IMR-90 (cell line): ENCODE data around the gene CPED1. TPM values are rescaled to one million over a fixed set of nuclear protein-coding genes. Genes with fewer than 3 reads are reported as not detected.
A peak's percentile ranks its signal among the peaks of the same experiment; 100 is the strongest.

Experiments
- ATAC-seq: fragments of 200-7000 bp; cut with Tn5 transposase; 2 replicates; pipeline ENCODE4 v1.9.1; 2020; ENCODE audit warnings: low read depth, mild to moderate bottlenecking, moderate library complexity
- BruUV-seq: library from RNA; stranded (reverse); fragments of 400-500 nt; replicated peaks from 2 replicates; lab custom pipeline; 2021; lab: Mats Ljungman, UMichigan
- CTCF ChIA-PET: fragments of 300-600 bp; formaldehyde crosslinking; extraction: SDS; loops from one replicate; lab custom pipeline; 2021; ENCODE audit warnings: antibody characterized with exemption; lab: Yijun Ruan, JAX
- POLR2A ChIA-PET: fragments of 300-600 bp; sonication (Branson Sonifier 250); formaldehyde crosslinking; loops from one replicate; lab custom pipeline; 2022; ENCODE audit warnings: antibody characterized with exemption; ENCODE audit not compliant: unreplicated experiment; lab: Charles Lee
- DNase-seq: peaks from one replicate; pipeline ENCODE4 v3.0.0; 2013
- H2AFZ ChIP-seq: replicated peaks from 2 replicates; pipeline ENCODE3; 2013; ENCODE audit warnings: low read length, mild to moderate bottlenecking; ENCODE audit not compliant: poor library complexity
- H2AK5ac ChIP-seq: 2 replicates; pipeline ENCODE4 v1.6.1; 2013; ENCODE audit warnings: low read depth, low read length, inconsistent platforms
- H2AK9ac ChIP-seq: replicated peaks from 2 replicates; pipeline ENCODE3; 2013; ENCODE audit warnings: mild to moderate bottlenecking, low read depth, low read length, moderate library complexity; ENCODE audit not compliant: poor library complexity
- H2BK120ac ChIP-seq: 2 replicates; pipeline ENCODE4 v1.6.1; 2013; ENCODE audit warnings: low read depth, low read length, inconsistent platforms
- H2BK15ac ChIP-seq: 3 replicates; pipeline ENCODE4 v1.6.1; 2013; ENCODE audit warnings: low read depth, low read length, inconsistent platforms
- H2BK20ac ChIP-seq: 2 replicates; pipeline ENCODE4 v1.6.1; 2013; ENCODE audit warnings: low read depth, mild to moderate bottlenecking, inconsistent platforms, low read length, moderate library complexity
- H2BK5ac ChIP-seq: 2 replicates; pipeline ENCODE4 v1.6.1; 2013; ENCODE audit warnings: mild to moderate bottlenecking, low read depth, low read length, inconsistent platforms; ENCODE audit not compliant: poor library complexity, severe bottlenecking
- H3K14ac ChIP-seq: replicated peaks from 2 replicates; pipeline ENCODE4 v1.6.1; 2013; ENCODE audit warnings: low read depth, low read length, inconsistent platforms
- H3K18ac ChIP-seq: 2 replicates; pipeline ENCODE4 v1.6.1; 2013; ENCODE audit warnings: low read depth, low read length, control low read depth
- H3K23ac ChIP-seq: 2 replicates; pipeline ENCODE4 v1.6.1; 2013; ENCODE audit warnings: low read depth, low read length, inconsistent platforms
- H3K27ac ChIP-seq: 2 replicates; pipeline ENCODE4 v1.5.1; 2013; ENCODE audit warnings: mild to moderate bottlenecking, control low read depth, low read length; ENCODE audit not compliant: insufficient read depth
- H3K27me3 ChIP-seq: 2 replicates; pipeline ENCODE4 v1.6.1; 2013; ENCODE audit warnings: low read length; ENCODE audit not compliant: control insufficient read depth, insufficient read depth
- H3K36me3 ChIP-seq: 2 replicates; pipeline ENCODE4 v1.6.1; 2013; ENCODE audit warnings: low read length, mixed read lengths; ENCODE audit not compliant: control insufficient read depth, insufficient read depth
- H3K4ac ChIP-seq: 2 replicates; pipeline ENCODE4 v1.6.1; 2013; ENCODE audit warnings: low read depth, low read length, inconsistent platforms
- H3K4me1 ChIP-seq: 2 replicates; pipeline ENCODE4 v1.6.1; 2013; ENCODE audit warnings: low read length, mixed read lengths; ENCODE audit not compliant: control insufficient read depth, insufficient read depth
- H3K4me2 ChIP-seq: 2 replicates; pipeline ENCODE4 v1.6.1; 2013; ENCODE audit warnings: low read depth, mild to moderate bottlenecking, control low read depth, low read length, moderate library complexity
- H3K4me3 ChIP-seq: 2 replicates; pipeline ENCODE4 v1.5.1; 2013; ENCODE audit warnings: low read depth, mild to moderate bottlenecking, control low read depth, low read length, moderate library complexity; ENCODE audit not compliant: insufficient read depth
- H3K56ac ChIP-seq: 2 replicates; pipeline ENCODE4 v1.6.1; 2013; ENCODE audit warnings: low read length, inconsistent platforms; ENCODE audit not compliant: insufficient read depth; ENCODE audit errors: extremely low read depth
- H3K79me1 ChIP-seq, 2 experiments: 2 replicates each; pipeline ENCODE4 v1.6.1; 2013; ENCODE audit warnings: low read length in 2 of 2, inconsistent platforms in 1 of 2, low read depth in 1 of 2
- H3K9ac ChIP-seq: 2 replicates; pipeline ENCODE4 v1.6.1; 2013; ENCODE audit warnings: low read depth, low read length, control low read depth
- H3K9me1 ChIP-seq: 2 replicates; pipeline ENCODE4 v1.6.1; 2013; ENCODE audit warnings: low read length, inconsistent platforms; ENCODE audit not compliant: insufficient read depth
- H3K9me3 ChIP-seq: 2 replicates; pipeline ENCODE4 v1.6.1; 2013; ENCODE audit warnings: low read length; ENCODE audit not compliant: control insufficient read depth, insufficient read depth
- H4K20me1 ChIP-seq: 2 replicates; pipeline ENCODE4 v1.6.1; 2013; ENCODE audit warnings: low read length, inconsistent platforms; ENCODE audit not compliant: insufficient read depth
- H4K5ac ChIP-seq: 2 replicates; pipeline ENCODE4 v1.6.1; 2013; ENCODE audit warnings: mild to moderate bottlenecking, low read depth, low read length, control low read depth
- H4K8ac ChIP-seq, 2 experiments: 2 replicates each; pipeline ENCODE4 v1.6.1; 2013; ENCODE audit warnings: low read depth in 2 of 2, low read length in 2 of 2, control low read depth in 1 of 2, inconsistent platforms in 1 of 2
- H4K91ac ChIP-seq: 2 replicates; pipeline ENCODE4 v1.6.1; 2013; ENCODE audit warnings: low read depth, low read length, inconsistent platforms; ENCODE audit not compliant: insufficient read depth
- MAFK ChIP-seq: IDR thresholded peaks from 2 replicates; pipeline ENCODE4 v1.6.1; 2012; ENCODE audit warnings: low read depth, low read length, improper control_type of control experiment
- NFE2L2 ChIP-seq: fragments of 150-350 bp; IDR thresholded peaks from 2 replicates; pipeline ENCODE4 v1.6.1; 2016; ENCODE audit warnings: low read depth, mild to moderate bottlenecking, low read length
- RAD21 ChIP-seq: IDR thresholded peaks from 2 replicates; pipeline ENCODE4 v1.6.1; 2012; ENCODE audit warnings: low read length, improper control_type of control experiment
- SMC3 ChIP-seq: fragments of 150-350 bp; IDR thresholded peaks from 2 replicates; pipeline ENCODE4 v1.6.1; 2016; ENCODE audit warnings: low read depth, mild to moderate bottlenecking, antibody characterized with exemption, low read length, moderate library complexity
- WGBS, 2 experiments: methylation state at CpG; one replicate each; pipeline versions ENCODE4 v1.1.5 to v1.1.7; 2013; ENCODE audit warnings: missing lambda C conversion rate in 2 of 2; ENCODE audit not compliant: insufficient read length in 1 of 2; ENCODE audit errors: extremely low coverage in 2 of 2; 5-methylcytosine and 5-hydroxymethylcytosine counted together
- dilution Hi-C: fragments of 300-500 bp; cut with HindIII; formaldehyde crosslinking; loops from one replicate; pipeline ENCODE4 v1.14.3; 2018; ENCODE audit warnings: low sequenced_read_pairs; ENCODE audit not compliant: unreplicated experiment
- in situ Hi-C: fragments of 300-500 bp; cut with MboI; formaldehyde crosslinking; loops from 3 replicates; pipeline ENCODE4 v1.14.3; 2019; ENCODE audit warnings: low sequenced_read_pairs, inconsistent platforms, mixed read lengths
- intact Hi-C: fragments of 100-400 bp; cut with micrococcal nuclease; formaldehyde crosslinking; loops from 2 replicates; pipeline ENCODE4 v1.10.0; 2022
- polyA plus RNA-seq, 3 experiments: library from polyadenylated mRNA; depleted of rRNA; stranded (reverse); fragments of >200 nt; gene quantifications; 2 replicates each; pipeline ENCODE4 v1.2.3, GENCODE V29; 2012; ENCODE audit warnings: low replicate concordance in 1 of 3
- total RNA-seq: library from RNA; depleted of rRNA; stranded (reverse); fragments of >200 nt; gene quantifications from 2 replicates; pipeline ENCODE4 v1.2.3, GENCODE V29; 2012
- TF ChIP-seq, protein P1 (sequence below): fragments of 150-350 bp; IDR thresholded peaks from 2 replicates; pipeline ENCODE4 v1.6.1; 2017; ENCODE audit warnings: mild to moderate bottlenecking, antibody characterized with exemption, low read length, low read depth
- TF ChIP-seq, protein P2 (sequence below): conservative IDR thresholded peaks from 2 replicates; pipeline ENCODE4 v1.5.1; 2012; ENCODE audit warnings: mild to moderate bottlenecking, low read depth, low read length, improper control_type of control experiment

The CPED1 gene
- total and polyA plus RNA-seq, 2 of the 4 experiments (the other 2 are of a cell fraction), result 31.2 to 96.8 TPM

- peak overlapping the region; percentile 75; the same call in 1 of the 2 replicates for H2BK120ac ChIP-seq
- in situ Hi-C loops, result no loop called here
- H3K56ac ChIP-seq, result no peak overlapping the region
- intact Hi-C loops, result loop anchor here (1.0 to 5.0 kb wide), 3 partner anchors 121 to 316 kb away; no protein-coding TSS in a partner anchor
- ChIA-PET POLR2A (no interaction called here), CTCF (interaction anchor here (0.6 to 1.2 kb wide), 9 partner anchors 8 to 274 kb away, joined by 3 to 8 read pairs (median 4); partner anchors contain the start of gene CPED1)
- peak overlapping the region in 1 of 2 experiments; percentile 63; a peak in 1 of 4 replicates for H4K8ac ChIP-seq
- no peak overlapping the region for H3K4me2 ChIP-seq
- dilution Hi-C loops, result no loop called here
- H3K9ac ChIP-seq, result no peak overlapping the region
- no peak overlapping the region for H3K27ac ChIP-seq
- H3K9me1 ChIP-seq, result no peaks in the 10 kb centered on the region
- BruUV-seq, result no TSS peak
- no peak overlapping the region for H2AK5ac ChIP-seq
- no peaks in the 10 kb centered on the region for H4K20me1 ChIP-seq
- ATAC-seq, result peak; percentile 92
- no peak overlapping the region for H3K4me3 ChIP-seq
- H3K79me1 ChIP-seq, result peaks cover 8 to 16% of the 10 kb centered on the region in 2 experiments
- no peaks in the 10 kb centered on the region; the same call in 1 of the 2 replicates for H3K36me3 ChIP-seq
- peak overlapping the region; percentile 90; the same call in 1 of the 2 replicates for H2BK20ac ChIP-seq
- TF ChIP-seq NFE2L2, result no peak
- peak; percentile 80 for TF ChIP-seq MAFK
- TF ChIP-seq SMC3, result peak; percentile 74
- TF ChIP-seq, protein P1, sequence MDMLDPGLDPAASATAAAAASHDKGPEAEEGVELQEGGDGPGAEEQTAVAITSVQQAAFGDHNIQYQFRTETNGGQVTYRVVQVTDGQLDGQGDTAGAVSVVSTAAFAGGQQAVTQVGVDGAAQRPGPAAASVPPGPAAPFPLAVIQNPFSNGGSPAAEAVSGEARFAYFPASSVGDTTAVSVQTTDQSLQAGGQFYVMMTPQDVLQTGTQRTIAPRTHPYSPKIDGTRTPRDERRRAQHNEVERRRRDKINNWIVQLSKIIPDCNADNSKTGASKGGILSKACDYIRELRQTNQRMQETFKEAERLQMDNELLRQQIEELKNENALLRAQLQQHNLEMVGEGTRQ, result no peak
- TF ChIP-seq, protein P2, sequence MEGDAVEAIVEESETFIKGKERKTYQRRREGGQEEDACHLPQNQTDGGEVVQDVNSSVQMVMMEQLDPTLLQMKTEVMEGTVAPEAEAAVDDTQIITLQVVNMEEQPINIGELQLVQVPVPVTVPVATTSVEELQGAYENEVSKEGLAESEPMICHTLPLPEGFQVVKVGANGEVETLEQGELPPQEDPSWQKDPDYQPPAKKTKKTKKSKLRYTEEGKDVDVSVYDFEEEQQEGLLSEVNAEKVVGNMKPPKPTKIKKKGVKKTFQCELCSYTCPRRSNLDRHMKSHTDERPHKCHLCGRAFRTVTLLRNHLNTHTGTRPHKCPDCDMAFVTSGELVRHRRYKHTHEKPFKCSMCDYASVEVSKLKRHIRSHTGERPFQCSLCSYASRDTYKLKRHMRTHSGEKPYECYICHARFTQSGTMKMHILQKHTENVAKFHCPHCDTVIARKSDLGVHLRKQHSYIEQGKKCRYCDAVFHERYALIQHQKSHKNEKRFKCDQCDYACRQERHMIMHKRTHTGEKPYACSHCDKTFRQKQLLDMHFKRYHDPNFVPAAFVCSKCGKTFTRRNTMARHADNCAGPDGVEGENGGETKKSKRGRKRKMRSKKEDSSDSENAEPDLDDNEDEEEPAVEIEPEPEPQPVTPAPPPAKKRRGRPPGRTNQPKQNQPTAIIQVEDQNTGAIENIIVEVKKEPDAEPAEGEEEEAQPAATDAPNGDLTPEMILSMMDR, result peak; percentile 87
- TF ChIP-seq RAD21, result peak; percentile 83
- peak overlapping the region; percentile 64; the same call in 1 of the 2 replicates for H3K18ac ChIP-seq
- H3K4ac ChIP-seq, result peak overlapping the region; percentile 70; the same call in 1 of the 2 replicates
- H3K27me3 ChIP-seq, result no peaks in the 10 kb centered on the region
- H4K5ac ChIP-seq, result no peak overlapping the region
- H3K23ac ChIP-seq, result no peak overlapping the region
- H3K9me3 ChIP-seq, result no peaks in the 10 kb centered on the region
- H2BK5ac ChIP-seq, result peak overlapping the region; percentile 84
- peaks cover 4% of the 10 kb centered on the region for H3K4me1 ChIP-seq
- DNase-seq, result peak; percentile 78
- H4K91ac ChIP-seq, result no peak overlapping the region
- no peak overlapping the region for H2BK15ac ChIP-seq
- WGBS, 2 experiments, result no CpG with 5 or more reads among the region's 1 CpG
- H2AFZ ChIP-seq, result no peak overlapping the region
- H2AK9ac ChIP-seq, result no peak overlapping the region
- 0 out of 2 replicates have a peak overlapping the region, but pooled peaks have one; percentile 62 for H3K14ac ChIP-seq
Observed at GRCh38 chr7:121107923-121108498, 119.5 kb downstream of the CPED1 start.
